ENCODE results near the gene HSPB1.
"Not testable (repeated sequence)": the region's sequence is repeated elsewhere in the genome, so short reads cannot be mapped to it uniquely, and the experiment has no call there.

The HSPB1 gene

DNA sequence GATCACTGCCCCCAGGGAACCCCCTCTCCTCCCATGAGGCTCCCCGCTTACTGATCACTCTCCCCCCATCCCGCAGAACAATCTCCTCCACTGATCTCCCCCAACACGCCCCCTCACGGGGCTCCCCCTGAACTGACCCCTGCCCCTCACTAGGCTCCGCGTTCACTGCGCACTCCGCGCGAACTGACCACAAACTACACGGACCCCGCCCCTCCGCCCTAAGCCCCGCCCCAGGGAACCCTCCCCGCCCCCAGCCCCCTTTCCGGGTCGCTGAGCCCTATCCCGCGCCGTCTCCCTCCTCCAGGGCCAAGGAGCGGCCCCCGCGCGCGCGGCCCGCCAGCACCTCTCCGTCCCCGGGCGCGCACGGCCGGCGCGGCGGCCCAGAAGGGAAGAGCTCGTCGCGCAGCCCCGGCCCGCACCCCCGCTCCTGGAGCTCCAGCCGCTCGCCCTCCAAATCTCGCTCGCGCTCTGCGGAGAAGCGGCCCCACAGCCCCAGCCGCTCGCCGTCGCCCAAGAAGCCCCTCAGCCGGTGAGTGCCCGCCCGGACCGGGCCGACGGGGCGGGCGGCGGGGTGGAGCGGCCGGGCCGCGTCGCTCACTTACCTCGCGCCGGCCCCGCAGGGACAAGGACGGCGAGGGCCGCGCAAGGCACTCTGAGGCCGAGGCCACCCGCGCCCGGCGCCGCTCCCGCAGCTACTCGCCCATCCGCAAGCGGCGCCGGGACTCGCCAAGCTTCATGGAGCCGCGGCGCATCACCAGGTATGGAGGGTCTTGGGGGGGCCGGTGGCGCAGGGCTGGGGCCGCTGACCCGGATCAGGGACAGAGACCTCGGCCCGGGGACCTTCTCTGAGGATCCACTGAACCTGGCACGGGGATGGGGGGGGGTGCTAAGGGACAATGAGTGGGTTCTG lies 19.9 kb upstream of the HSPB1 start:
- no peak for DNase-seq

DNA sequence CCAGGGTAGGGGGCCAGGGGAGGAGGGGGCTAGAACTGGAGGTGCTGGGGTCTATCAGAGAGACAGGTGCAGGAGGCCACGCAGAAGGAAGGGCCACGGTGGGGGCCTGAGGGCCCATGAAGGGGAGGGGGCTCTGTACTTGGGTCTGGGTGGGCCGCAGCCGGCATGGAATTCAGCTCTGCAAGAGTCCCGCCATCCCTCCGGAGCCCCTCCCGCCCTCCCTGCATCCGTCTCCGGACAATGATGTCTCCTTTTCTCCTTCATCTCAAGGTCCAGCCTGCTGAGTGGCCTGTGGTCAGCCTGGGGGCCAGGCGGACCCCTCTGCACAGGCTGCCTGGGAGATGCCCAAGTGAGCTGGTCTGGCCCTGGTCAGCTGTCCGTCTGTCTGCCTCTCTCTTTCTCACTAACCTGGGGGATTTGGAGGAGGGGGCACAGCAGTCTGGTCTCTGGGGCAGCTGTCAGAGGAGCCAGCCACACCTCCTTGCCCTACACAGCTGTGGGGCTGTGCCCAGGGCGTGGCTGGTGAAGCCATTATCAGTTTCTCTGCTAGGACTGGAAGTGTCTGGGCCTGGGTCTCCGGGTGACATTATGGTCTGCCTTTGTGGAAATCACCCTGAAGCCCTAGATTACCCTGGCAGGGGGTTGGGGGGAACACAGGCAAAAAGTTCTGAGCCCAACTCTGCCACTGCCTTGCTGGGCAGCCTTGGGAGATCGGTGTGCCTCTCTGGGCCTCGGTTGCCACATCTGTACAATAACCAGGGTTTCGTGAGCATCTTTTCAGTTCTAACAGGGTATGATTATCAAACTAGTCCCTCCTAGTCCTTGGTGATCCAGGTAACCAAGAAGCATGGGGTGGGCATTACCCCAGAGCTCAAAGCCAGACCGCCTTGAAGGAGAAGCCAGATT lies 19.0 kb upstream of the HSPB1 start:
- DNase-seq: no peak

DNA sequence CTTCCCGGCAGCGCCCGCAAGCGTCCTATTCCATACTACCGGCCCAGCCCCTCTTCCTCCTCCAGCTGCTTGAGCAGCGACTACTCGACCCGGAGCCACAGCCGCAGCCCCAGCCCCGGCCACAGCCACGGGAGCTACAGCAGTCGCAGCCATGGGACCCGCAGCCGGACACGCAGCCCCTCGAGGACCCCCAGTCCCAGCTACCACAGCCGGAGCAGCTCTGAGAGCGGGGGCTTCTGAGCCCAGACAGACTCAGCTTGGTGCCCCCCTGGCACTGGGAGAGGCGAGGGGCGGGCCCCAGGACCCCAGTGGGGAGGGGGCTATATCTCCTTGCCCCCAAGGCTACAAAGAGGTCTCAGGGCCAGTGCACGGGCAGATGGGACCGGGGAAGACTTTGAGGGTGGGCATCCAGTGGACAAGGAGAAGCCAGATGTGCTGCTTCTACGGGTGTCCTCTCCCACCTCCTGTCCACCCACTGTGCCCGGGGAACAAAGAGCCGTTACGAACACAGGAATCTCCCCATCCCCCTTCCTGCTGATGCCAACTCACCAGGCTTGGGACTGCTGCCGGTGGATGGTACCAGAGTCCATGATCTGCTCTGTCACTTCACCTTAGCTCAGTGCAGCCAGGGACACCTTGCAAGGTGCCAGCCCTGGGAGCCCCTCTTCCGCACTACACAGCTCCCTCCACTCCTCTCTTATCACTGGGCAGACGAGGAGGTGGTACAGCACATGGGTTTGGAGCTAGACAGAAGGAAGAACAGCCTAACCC lies 16.7 kb upstream of the HSPB1 start:
- DNase-seq: no peak

DNA sequence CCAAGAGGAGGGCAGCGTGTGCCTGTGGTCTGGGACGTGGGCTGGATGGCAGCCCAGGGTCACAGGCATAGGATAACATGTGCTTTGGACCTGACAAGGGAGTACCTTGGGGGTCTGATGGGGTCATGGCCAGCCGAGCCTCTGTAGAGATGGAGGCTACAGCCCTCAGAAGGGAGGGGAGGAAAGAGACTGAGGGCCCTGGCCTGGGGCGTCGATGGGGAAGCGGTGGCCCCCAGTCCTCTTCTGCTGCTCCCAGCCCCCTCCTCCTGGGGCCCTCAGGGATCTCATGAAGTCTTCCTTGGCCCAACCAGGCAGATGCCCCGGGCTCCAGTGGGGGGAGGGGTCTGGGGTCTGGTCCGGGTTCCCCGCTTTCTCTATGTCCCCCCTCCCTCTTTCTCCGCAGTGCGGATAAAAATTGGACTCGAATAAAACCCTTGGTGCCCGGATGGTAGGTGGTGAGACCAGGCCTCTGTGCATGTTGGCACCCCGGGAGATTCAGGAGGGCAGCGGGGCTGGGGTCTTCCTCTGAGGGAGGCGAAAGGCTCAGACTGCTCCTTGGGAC lies 15.6 kb upstream of the HSPB1 start:
- no peak for DNase-seq

DNA sequence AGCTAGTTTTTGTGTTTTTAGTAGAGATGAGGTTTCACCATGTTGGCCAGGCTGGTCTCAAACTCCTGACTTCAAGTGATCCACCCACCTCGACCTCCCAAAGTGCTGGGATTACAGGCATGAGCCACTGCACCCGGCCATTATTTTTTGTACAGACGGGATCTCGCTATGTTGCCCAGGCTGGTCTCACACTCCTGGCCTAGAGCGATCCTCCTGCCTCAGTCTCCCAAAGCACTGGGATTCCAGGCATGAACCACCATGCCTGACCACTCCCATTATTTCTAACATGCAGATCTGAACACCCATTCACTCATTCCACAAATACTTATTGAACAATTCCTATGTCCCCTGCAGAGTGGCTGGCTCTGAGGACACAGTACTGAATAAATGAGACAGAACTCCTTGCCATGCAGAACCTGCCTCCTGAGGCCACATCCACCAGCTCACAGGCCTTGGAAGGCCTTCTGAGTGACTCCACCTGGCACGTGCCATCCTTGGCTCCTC lies 11.6 kb upstream of the HSPB1 start:
- DNase-seq: not testable (repeated sequence)

GRCh38 chr7:76291351-76292212 lies 10.9 kb upstream of the HSPB1 start:
- peak; percentile 31 to 62 for DNase-seq

GRCh38 chr7:76292213-76292573 lies 10.3 kb upstream of the HSPB1 start:
- DNase-seq: no peak

GRCh38 chr7:76292911-76293310 lies 9.6 kb upstream of the HSPB1 start:
- DNase-seq: not testable (repeated sequence)

- no peak for DNase-seq
Observed at GRCh38 chr7:76293407-76293901, 9.0 kb upstream of the HSPB1 start.

DNA sequence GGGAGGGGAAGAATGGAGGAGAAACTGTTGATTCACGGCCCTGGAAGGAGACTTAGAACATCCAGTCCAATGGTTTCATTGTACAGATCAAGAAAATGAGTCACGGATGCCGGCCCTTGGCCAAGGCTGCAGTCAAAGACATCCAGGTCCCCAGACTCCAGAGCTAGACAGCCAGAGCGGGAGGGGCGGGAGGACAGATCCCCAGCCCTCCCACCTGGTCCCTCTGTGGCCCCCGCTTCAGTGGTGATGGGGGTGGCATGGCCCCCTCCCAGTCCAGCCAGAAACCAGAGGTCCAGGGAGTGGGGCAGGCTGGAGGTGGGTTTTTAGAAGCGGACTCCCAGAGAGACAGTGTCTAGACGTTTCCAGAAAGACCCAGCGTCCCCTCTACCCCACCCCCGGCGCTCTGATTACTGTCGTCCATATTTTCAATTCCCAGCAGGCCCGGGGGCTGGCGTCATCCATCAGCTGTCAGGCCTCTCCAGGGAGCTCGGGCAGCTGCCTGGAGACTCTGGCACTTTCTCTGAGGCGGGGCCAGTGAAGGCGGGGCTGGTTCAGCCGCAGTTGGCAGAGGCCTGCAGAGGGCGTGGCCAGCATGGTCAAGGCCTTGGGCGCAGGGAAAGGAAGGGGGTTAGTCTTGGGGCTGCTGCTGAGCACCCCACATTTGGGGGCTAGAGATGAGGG lies 8.0 kb upstream of the HSPB1 start:
- DNase-seq: peak; percentile 25 to 84

DNA sequence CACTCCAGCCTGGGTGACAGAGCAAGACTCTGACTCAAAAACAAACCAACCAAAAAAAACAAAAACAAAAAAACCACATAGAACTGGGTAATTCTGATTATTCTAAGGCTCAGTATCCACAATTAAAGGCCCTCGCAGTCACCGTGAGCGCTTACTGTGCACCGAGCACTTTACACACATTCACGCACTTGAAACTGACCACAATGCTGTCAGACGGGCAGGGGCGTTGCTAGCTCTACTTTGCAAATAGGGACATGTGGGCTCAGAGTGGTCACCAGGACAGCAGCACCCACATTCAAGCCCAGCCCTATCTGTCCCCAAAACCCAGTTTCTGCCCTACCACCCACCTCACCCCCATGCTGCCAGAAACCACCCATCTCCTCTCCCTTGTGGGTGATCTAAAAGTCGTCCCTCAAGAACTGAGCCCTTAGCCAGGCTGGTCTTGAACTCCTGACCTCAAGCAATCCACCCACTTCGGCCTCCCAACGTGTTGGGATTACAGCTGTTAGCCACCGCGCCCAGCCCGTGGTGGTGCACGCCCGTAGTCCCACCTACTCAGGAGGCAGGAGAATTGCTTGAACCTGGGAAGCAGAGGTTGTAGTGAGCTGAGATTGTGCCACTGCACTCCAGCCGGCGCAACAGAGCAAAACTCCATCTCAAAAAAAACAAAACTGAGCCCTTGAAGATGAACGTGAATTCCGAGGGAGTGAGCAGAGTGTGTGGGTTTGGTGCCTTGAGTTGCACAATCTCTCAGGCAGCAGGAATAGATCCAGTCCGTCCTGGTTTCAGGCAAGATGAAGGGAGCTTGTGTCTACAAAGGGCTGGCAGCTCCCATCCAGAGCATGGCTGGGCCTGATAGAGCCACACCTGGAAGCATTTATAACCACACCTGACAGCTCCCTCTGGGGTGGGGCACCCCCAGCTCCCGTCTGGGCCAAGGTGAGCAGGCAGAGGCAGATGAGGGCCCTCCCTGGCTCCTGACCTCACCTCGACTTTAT lies 5.4 kb upstream of the HSPB1 start:
- no peak for DNase-seq

DNA sequence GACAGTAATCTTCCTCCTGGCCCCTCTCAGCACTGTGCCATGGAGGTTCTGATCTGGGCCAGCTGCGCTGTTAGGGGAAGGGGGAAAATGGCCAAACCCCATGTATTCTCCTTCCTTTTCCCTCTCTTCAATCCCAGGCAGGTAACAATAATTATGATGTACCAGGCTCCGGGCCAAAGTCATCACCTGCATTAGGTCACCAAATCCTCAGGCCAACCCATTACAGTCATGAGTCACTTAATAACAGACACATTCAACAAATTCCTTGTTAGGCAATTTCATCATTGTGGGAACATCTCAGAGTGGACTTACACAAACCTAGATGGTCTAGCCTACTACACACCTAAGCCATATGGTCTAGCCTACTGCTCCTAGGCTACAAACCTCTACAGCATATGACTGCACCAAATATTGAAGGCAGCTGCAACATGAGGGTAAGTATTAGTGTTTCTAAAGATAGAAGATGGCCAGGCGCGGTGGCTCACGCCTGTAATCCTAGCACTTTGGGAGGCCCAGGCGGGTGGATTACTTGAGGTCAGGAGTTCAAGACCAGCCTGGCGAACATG lies 2.2 kb upstream of the HSPB1 start:
- DNase-seq: no peak

DNA sequence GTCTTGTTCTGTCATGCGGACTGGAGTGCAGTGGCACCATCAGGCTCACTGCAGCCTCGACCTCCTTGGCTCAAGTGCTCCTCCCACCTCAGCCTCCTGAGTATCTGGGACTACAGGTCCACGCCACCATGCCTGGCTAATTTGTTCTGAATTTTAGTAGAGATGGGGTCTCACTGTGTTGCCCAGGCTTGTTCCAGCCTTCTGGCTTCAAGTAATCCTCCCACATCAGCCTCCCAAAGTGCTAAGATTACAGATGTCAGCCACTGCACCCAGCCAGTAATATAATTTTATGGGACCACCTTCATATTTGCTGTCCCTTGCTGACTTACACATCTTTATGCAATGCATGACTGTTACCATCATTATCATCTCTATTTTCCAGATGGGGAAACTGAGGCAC lies 1.5 kb upstream of the HSPB1 start:
- no peak for DNase-seq

DNA sequence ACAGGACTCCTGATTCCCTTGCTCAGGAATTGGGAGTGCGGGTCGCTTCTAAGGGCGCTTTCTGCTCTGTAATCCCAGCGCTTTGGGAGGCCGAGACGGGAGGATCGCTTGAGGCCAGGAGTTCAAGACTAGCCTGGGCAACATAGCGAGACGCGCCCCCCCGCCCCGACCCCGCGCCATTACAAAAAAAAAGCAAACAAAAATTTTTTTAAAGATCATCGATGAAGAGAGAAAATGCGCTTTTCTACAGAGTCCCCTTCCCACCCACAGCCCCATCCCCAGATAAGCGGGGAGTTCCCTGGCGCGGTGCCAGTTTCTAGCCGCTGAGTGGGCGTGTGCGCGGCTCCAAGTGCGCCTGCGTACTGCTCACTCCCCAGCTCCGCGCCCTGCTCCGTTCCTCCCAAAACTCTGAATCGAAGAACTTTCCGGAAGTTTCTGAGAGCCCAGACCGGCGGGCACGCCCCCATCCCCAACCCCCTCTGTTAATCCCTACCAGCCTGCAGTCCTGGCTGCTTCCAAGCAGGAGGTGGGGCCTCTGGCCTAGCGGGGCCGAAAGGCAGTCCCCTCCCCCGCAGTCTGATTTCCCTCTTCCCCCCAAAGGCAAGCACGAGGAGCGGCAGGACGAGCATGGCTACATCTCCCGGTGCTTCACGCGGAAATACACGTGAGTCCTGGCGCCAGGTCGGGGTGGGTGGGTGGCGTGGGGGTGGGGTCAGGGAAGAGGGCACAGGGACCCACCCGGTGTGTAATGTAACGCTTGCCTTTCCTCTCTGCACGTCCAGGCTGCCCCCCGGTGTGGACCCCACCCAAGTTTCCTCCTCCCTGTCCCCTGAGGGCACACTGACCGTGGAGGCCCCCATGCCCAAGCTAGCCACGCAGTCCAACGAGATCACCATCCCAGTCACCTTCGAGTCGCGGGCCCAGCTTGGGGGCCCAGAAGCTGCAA lies 1.0 kb downstream of the HSPB1 start:
- DNase-seq: peak; percentile 32 to 83

DNA sequence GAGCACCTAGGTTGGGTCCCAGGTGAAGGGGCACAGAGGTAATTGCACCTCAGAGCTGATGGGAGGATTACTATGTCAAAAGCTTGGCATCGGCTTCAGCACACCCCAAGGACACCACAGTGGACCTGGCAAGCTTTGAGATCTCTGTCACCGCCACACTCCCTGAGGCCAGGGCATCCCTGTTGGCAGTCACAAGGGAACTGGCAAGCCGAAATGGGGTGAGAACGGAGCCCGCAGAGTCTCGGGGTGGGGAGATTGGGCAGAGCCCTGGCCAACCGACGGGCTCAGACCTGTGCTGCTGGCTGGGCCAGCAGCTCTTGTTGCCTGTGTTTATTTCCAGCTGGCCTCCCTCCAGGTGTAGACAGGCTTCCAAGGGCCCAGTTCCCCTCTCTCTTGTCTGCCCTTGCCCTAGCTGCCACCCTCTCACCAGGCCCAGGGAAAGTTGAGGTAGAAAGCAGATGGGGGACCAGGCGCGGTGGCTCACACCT lies 2.5 kb downstream of the HSPB1 start:
- peak; percentile 12 to 71 for DNase-seq

DNA sequence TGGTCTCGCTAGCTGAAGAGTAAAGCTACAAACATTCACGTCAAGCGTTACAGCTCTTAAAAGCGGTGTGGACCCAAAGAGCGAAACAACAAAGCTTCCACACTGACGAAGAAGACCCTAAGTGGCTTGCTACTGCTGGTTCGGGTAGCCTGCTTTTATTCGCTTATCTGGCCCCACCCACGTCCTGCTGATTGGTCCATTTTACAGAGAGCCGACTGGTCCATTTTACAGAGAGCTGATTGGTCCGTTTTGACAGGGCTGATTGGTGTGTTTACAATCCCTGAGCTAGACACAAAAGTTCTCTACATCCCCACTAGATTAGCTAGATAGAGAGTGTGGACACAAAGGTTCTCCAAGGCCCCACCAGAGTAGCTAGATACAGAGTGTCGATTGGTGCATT lies 6.4 kb downstream of the HSPB1 start:
- not testable (repeated sequence) for DNase-seq

- DNase-seq: not testable (repeated sequence)
Observed at GRCh38 chr7:76309341-76310101, 7.0 kb downstream of the HSPB1 start.

Measured in NCI-H446 (cell line).